NCI-H1436 treated with DMSO at 0.1 percent for 48 hours (cell line): ENCODE measurements around the gene TJP3.
"Not testable (repeated sequence)": the region's sequence is repeated elsewhere in the genome, so short reads cannot be mapped to it uniquely, and the experiment has no call there.

Experiments
- DNase-seq: peaks from one replicate; lab custom pipeline; 2025; lab: John Stamatoyannopoulos, UW

TJP3 gene, protein sequence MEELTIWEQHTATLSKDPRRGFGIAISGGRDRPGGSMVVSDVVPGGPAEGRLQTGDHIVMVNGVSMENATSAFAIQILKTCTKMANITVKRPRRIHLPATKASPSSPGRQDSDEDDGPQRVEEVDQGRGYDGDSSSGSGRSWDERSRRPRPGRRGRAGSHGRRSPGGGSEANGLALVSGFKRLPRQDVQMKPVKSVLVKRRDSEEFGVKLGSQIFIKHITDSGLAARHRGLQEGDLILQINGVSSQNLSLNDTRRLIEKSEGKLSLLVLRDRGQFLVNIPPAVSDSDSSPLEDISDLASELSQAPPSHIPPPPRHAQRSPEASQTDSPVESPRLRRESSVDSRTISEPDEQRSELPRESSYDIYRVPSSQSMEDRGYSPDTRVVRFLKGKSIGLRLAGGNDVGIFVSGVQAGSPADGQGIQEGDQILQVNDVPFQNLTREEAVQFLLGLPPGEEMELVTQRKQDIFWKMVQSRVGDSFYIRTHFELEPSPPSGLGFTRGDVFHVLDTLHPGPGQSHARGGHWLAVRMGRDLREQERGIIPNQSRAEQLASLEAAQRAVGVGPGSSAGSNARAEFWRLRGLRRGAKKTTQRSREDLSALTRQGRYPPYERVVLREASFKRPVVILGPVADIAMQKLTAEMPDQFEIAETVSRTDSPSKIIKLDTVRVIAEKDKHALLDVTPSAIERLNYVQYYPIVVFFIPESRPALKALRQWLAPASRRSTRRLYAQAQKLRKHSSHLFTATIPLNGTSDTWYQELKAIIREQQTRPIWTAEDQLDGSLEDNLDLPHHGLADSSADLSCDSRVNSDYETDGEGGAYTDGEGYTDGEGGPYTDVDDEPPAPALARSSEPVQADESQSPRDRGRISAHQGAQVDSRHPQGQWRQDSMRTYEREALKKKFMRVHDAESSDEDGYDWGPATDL

DNA sequence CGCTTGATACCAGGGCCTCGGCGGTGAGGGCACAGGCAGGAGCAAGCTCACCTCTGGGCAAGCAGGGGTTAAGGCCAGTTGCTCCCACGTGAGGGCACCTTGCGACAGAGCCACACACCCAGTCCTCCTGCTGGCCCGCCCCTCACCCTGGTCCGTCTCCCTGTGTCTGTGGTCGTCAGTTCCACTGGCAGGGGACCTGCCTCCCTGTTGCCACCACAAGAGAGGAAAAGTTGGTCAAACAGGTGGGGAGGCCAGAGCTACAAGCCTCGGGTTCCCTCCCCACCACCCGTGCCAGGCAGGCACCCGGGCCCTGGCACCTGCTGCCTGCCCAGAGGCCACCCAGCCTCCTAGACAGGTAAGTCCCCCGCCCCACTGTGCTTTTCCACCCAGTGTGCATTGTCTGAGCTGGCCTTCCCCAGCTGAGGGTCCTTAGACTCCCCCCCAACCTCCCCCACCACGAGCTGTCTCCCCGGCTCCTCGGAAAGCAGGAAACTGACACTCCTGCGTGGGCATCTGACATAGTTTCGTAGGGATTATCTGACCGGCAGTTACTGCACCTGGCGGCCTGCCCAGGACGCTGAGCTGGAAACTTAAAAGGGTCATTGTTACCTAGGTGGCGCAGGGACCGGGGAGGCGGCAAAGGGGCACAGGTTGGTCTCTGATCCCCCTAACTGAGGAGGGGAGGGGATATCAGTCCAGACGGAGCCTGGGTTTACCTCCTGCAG, at the start of gene TJP3:
Gene TJP3 (plus strand): TSS at position 178 of the 725 bp plus-strand sequence. CDS start 20,049 bp downstream, outside the sequence.
- no peak for DNase-seq

DNA sequence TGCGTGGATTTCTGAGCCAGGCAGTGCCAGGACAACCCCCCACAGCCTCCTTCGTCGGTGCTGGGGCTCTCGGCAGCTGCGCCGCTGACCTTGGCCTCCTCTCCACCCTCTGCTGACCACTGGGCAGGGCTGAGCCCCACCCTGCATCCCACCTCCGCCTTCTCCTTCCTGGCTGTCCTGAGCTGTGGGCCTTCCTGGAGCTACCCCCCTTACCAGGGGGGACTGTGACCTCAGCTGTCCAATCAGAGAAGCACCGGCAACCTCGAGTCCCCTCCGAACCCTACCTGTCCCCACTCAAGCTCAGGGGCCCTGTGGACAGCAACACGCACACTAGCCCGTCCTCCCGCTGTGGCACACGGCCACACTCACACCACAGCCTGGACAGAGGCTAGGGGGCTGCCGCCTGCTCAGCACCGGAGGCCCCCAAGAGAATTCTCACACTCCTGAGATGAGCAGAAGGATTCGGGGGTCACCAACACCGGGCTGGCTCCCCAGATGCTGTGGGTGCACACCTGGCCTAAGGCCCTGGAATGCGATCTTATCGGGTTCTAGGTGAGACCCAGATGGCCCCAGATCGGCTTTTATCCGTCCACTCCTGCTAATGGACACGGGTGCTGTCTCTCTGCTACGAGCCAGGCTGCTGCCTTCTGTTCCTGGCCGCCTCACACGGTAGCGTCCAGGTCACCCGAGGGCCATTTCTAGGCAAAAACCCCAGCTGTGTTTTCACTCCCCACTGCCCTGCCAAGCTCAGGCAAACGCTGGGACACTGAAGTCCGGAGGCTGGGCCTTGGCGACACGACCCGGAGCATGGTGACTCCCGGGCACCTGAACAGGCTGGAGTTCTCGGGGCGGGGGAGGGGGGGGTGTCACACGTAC, 49.1 kb upstream of the TJP3 start:
- DNase-seq, result no peak

DNA sequence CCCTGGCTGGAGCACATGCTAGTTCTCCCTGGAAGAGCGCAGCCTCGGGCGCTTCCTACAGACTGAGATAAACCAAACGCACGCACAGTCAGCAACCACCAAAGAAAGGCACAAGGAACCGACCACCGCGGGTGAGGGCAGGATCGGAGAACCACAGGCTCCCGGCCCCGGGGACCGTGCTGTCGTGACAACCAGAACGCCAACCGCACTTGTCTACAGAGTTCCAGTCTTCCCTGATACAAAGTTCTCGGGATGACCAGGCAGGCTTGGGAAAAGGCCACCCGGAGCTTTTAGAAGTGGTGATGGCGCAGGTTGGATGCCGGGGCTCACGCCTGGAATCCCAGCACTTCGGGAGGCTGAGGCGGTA, 48.5 kb upstream of the TJP3 start:
- DNase-seq, result no peak

DNA sequence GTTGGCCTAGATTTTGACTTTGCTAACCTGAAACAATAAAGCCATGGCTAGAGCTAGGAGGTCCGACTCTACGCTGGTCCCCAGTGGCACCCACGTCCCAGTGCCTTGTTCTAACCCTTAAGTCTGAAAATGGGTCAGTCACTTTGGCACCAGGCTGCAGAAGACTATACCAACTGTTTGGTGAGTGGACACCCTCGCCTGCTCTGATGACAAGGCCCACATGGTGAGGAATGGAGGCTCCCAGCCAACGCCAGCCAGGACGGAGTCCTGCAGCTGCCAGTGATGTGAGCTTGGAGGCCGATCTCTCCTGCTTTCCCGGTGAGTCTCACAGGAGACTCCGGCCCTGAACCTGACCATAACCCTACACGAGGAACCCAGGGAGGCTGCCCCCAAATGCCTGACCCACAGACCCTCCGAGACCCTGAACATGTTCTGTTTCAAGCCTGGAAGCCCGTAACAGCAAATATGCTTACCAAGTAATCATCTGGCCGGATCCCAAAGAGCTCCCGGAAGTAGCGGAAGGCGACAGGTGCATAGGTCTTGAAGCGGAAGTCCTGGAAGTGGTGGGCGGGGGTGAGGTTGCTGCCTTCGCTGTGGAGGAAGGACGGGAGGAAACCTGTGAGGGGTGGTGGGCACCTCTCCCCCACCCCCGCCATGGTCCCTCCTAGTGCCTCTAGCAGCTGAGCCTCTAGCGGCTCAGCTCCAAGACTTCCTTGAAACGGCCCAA, 47.5 kb upstream of the TJP3 start:
- DNase-seq, result no peak

DNA sequence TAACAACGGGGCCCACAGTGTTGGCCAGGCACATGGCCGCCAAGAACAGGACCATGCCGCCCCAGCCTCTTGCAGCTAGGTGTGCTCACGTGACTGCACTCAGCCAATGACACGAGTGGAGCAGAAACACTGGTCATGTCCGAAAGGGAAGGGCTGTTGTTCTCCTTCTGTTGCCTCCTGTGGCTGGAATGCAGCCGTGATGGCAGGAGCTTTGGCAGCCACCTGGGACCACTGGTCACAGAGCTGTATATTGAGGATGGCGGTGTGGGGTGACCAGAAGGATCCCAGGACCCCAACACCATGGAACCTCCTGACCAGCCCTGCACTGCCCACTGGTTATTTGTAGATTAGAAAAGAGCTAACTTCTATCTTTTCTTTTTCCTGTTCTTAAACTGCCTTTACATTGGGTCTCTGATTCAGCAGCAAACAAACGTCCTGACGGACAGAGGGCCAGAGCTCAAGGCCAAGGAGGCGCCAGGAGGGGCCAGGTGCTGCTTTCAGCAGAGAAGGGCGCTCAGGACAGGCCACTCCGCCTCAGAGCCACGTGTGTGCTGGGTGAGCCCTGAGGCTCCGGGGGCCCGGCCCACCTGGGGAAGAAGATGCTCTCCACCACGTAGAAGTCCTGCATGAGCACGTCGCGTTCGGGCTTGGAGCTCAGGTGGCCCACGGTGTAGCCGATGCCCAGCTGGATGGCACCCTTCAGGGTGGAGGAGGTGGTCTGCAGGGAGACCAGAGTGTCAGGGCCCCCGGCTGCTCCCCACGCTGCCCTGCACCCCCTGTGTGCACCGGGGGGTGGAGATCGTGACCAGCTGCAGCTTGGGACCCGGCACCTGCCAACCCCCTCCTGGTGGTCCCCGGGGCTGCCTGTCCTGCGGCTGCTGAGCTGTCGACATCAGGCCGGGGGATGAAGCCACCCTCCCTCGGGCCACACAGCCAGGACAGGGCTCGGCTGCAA, 46.6 kb upstream of the TJP3 start:
- no peak for DNase-seq

DNA sequence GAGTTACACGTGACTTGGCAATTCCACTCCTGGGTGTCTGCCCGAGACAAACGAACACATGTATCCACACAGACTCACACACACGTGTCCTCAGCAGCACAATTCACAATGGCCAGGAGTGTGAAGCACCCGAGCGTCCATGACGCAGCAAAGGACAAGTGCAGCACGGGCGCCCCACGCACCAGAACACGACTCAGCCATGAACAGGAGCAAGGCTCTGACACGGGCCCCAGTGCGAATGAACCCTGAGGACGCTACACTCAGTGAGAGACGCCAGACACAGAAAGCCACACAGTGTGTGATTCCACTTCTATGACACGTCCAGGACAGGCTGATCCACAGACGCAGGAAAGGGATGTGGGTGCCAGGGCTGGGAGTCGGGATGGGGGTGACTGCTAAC, 44.3 kb upstream of the TJP3 start:
- DNase-seq, result no peak

DNA sequence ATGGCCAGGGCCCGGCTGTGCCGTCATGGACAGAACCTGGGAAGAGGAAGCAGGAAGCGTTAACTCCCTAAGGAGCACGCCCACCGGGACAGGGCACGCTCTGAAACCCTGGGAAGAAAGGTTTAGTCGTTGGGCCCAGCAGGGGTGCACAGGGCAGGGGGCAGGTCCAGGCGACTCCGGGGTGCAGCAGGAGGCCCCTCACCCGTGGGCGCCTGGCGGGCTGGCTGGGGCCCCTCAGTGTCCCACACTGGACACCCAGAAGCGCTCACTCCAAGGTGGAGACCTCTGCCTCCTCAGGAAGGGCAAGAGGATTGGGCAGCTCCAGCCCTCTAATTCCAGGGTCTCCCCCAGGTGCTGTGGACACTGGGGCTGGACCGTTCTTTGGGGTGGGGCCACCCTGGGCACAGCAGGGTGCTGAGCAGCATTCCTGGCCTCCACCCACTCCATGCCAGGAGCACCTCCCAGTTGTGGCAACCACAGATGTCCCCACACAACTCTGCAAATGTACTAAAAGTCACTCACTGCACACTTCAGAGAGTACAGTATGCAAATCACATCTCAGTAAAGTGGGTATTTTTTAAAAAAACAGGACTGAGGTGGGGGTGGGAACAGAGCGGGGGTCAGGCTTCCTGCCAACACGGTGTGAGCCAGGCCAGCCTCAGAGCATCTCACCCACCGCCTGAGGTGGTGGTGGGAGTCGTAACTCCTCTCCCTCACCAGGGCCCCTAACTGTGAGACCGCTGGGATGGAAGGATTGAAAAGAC, 43.1 kb upstream of the TJP3 start:
- no peak for DNase-seq

DNA sequence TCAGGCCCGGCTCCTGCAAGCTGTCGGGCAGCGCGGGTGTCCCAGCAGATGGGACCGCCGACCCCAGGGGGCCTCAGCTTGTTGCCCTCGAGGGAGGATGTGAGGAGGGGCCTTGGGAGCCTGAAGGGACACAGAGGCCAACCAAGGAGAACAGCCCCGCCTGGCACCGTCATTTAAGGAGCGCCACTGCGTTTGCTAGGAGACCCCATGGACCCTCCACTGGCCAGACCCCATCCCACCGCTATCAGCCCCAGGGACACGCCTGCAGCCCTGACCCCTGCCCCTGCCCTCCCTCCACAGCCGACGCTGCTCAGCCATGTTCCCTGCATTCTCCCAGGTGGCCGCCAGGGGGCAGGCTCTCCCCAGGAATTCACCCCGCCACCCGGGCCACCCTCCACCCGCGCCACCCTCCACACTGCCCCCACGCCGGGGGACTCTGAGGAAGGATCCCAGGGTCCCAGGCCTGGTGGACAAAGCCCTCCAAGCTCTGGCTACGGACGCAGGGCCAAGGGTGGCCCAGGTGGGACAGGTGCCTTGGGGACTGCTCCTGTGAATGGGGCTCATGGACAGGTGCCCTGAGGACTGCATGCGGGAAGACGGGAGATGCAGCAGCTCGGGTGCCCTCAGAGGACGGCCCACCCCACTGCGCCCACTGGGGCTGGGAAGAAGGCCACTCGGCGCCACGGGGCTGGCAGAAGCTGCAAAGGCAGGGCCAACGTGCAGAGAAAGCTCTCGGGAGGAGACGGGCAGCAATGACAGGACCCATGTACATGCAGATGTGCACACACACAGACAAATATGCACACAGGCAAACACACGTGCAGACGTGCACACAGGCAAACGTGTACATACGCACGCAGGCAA, 42.3 kb upstream of the TJP3 start:
- DNase-seq, result no peak

DNA sequence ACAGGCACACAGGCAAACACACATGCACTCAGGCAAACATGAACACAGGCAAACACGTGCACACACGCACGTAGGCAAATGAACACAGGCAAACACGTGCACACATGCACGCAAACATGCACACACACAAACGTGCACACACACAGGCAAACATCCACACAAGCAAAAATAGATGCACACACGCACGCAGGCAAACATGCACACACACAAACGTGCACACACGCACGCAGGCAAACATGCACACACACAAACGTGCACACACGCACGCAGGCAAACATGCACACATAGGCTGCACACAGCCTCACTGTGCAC, 41.7 kb upstream of the TJP3 start:
- not testable (repeated sequence) for DNase-seq

DNA sequence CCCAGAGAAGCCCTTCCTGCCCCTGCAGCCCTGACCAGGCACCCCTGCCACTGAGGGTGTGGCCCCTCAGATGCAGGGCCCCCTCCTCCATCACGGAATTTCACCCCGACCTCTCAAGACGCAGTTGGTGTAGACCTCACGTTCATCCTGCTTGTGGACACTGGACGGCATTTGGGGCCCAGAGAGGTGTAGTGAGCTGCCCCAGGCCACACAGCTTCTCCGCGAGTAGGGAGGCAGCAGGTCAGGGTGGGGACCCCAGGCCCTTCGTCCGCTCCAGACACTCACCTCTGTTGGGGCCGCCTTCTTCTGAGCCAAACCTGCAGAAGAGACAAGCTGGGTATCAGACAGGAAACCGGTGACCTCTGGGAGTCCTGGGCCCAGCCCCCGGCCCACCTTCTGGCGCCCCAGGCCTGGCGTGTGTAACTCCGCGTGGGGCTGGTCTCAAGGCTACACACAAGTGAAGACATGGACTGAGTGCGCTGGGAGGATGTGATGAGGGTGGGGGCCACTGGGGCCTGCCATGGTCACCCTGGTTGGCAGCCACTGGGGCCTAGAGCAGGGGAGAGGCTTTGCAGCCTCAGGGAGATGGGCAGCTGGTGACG, 41.0 kb upstream of the TJP3 start:
- DNase-seq, result no peak

DNA sequence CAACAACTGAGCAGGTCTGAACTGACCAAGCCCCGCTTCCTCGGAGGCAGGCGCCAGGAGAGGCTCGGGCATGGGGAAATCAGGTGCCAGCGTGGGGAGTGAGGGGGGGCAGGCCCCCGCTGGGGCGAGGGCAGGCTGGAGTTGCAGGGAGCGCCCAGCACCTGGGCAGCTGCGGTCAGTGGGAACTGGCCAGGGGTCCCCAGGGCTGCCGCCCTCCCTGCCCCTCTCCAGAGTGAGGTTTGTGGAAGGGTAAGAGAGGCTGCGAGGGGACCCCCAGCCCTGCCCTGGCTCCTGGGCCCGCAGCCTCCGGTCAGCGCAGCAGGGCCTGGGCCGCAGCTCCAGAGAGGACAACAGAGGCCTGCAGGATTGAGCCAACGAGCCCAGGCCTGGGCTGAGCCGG, 40.4 kb upstream of the TJP3 start:
- no peak for DNase-seq

DNA sequence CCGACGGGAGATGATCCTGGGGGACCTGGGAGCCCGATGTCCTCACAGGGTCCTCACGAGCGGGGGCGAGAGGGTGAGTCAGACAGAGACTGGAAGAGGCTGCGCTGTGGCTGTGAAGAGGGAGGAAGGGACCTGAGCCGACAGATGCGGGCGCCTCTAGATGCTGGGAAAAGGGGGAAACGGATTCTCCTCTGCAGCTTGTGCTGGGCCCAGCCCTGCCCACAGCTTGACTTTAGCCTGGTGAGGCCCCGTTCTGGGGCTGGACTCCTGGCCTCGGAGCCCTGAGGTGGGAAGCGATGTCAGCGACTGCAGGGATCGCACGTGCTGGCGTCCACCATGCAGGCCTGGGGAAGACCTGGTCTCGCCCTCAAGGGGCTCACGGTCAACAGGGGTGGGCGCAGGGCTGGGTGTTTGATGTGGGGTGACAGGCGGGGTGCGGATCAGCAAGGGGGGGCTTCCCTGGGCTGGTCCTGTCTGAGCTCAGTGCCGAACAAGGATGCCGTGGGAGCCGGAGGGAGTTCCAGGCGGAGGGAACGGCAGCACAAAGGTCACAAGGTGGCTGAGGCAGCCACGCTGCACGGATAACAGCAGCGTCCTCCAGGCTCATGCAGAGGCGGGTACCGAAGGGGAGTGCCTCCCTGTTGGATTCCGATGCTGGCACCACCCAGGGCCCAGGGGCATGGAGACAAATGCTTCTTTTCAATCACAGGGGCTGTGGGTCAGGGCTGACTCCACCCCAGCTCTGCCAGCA, 39.7 kb upstream of the TJP3 start:
- DNase-seq, result no peak

DNA sequence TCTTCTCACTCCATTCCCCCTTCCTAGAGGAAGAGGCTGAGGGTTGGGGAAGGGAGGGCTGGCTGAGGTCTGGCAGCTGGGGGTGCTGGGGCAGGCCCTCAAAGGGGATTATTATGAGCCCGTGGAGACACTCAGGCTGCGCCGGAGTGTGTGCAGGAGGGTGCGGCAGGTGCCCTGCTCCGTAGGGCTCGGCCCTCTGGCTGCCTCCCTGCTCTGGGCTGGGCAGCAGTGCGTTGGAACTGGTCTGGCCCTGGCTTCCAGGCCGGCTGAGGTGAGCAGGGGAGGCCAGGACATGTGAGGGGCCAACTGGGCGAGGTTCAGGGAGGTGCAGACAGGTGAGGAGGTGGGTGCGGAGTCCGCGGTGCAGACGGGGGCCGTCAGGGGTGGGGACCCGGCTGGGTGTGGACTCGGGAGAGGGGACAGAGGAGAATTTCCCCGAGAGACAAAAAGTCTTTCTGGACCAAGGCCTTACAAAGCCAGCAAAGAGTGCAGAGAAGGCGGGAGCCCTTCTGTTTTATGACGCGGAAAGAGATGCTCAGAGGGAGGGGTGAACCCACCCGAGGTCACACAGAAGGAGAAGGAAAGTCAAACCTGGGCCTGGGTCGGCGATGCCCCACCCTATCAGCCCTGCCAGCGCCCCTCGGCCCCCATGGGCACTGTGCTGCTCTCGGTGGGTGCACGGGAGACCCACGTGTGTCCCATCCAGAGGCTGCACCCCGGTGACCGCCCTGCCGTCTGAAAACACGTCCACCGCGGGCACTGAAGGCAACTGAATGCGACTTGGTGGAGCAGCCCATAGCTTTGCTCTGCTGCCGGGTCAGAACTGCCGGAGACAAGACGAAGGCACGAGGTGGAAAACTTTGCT, 38.9 kb upstream of the TJP3 start:
- DNase-seq, result no peak

DNA sequence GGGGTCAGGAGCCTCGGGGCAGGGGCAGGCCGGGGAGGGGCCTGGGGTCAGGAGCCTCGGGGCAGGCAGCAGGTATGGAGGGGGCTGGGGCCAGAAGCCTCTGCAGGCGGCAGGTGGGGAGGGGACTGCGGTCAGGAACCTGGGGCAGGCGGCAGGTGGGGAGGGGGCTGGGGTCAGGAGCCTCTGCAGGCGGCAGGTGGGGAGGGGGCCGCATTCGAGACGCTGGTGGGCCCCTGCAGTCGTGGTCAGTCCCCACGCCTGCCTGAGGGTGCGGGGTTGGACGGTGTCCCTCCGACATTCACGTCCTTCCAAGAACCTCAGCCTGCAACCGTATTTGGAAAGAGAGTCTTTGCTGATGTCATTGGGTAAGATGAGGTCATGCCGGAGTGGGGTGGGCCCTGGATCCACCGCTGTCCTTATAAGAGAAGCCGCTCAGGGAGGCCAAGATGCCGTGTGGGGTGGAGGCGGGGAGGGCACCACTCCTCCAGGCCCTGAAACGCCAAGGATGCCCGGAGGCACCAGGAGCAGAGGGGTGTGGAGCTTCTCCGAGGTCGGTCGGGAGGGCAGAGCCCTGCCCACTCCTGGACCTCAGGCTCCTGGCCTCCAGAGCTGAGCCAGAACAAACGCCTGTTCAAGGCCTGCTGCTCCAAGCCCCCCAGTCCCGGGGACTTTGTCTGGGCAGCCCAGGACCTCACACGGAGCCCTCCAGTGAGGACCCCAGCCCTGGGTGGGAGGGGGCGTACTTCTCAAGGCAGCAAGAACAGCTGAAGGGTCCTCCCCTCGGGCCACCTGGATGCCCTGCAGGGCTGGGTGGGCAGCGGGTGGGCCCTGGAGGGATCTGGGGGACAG, 38.0 kb upstream of the TJP3 start:
- no peak for DNase-seq
